RWPE2 (cell line): ENCODE data around the gene VDR.

ENCODE experiments used
- ATAC-seq: fragments of 200-7000 bp; cut with Tn5 transposase; 3 replicates; pipeline ENCODE4 v1.9.1; 2021; ENCODE audit warnings: low read depth
- DNase-seq: peaks from one replicate; pipeline ENCODE4 v3.0.0-alpha.2; 2020; ENCODE audit warnings: low spot score
- H3K27ac ChIP-seq: fragments of 450-650 bp; 2 replicates; pipeline ENCODE4 v1.5.1; 2017; ENCODE audit warnings: mild to moderate bottlenecking; ENCODE audit not compliant: poor library complexity, severe bottlenecking
- H3K27me3 ChIP-seq: fragments of 250-450 bp; sonication (Bioruptor Pico); 2 replicates; pipeline ENCODE4 v1.5.1; 2021; ENCODE audit warnings: mild to moderate bottlenecking, moderate library complexity; ENCODE audit not compliant: insufficient read depth, poor library complexity, severe bottlenecking
- H3K36me3 ChIP-seq: fragments of 250-450 bp; sonication (Bioruptor Pico); 2 replicates; pipeline ENCODE4 v1.5.1; 2020; ENCODE audit warnings: low read depth, mild to moderate bottlenecking, moderate library complexity
- H3K4me1 ChIP-seq: fragments of 250-450 bp; sonication (Bioruptor Pico); 2 replicates; pipeline ENCODE4 v1.5.1; 2021; ENCODE audit warnings: mild to moderate bottlenecking, moderate library complexity; ENCODE audit not compliant: insufficient read depth, poor library complexity, severe bottlenecking
- H3K4me3 ChIP-seq: fragments of 250-450 bp; sonication (Bioruptor Pico); 2 replicates; pipeline ENCODE4 v1.5.1; 2021; ENCODE audit warnings: mild to moderate bottlenecking, moderate library complexity; ENCODE audit not compliant: severe bottlenecking
- H3K9me3 ChIP-seq: fragments of 250-450 bp; sonication (Bioruptor Pico); 2 replicates; pipeline ENCODE4 v1.5.1; 2021; ENCODE audit warnings: mild to moderate bottlenecking, moderate library complexity; ENCODE audit not compliant: severe bottlenecking
- TF ChIP-seq, protein P1 (sequence below): fragments of 450-650 bp; IDR thresholded peaks from one replicate; pipeline ENCODE4 v1.5.1; 2017; ENCODE audit warnings: mild to moderate bottlenecking, moderate library complexity; ENCODE audit not compliant: poor library complexity, severe bottlenecking

The VDR gene

DNA sequence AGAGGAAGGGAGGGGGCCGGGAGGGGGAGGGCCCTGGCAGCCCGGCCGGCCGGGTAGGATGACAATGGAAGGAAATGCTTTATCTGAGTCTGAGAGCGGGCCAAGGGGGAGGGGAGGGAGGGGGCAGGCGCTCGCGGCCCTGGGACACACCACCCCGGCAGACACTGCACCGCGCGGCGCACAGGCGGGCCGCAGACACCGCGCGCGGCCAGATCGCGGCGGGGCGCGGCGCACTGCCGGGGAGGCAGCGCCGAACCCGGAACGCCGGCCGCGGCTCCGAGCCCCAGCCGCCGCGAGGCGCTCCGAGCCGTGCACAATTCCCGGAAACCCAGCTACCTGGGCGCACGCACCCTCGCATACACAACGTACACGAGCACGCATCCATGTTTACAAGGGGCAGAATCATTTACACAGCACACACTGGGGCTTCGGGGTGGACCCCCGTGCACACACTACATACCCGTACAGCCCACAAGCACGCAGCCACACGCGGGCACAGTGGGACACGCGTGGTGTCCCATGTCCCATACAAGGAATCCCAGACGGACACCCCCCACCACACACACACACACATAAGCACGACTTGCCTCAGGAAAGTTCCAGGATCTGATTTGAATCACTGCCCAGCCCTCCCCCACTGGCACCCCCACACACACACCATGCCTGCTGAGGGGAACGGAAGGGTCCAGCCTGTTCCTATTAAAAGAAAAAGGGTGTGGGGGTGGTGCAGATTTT is 84.7 kb downstream of the VDR start, which contains the start of gene HDAC7:
Gene HDAC7, minus strand, starts transcription at position 8 of the 735 bp plus-strand sequence. CDS start 118 bp downstream, outside the sequence.
- Histone ChIP-seq H3K9me3 (no peaks in the 10 kb centered on the region), H3K4me1 (peaks cover 29% of the 10 kb centered on the region), H3K36me3 (peaks cover 17% of the 10 kb centered on the region; the same call in 1 of the 2 replicates), H3K4me3 (peak within 1 kb of the TSS; percentile 94), H3K27me3 (no peaks in the 10 kb centered on the region), H3K27ac (peak within 1 kb of the TSS; percentile 95)
- ATAC-seq (peak; percentile 48), DNase-seq (no peak)
- TF ChIP-seq, protein P1, sequence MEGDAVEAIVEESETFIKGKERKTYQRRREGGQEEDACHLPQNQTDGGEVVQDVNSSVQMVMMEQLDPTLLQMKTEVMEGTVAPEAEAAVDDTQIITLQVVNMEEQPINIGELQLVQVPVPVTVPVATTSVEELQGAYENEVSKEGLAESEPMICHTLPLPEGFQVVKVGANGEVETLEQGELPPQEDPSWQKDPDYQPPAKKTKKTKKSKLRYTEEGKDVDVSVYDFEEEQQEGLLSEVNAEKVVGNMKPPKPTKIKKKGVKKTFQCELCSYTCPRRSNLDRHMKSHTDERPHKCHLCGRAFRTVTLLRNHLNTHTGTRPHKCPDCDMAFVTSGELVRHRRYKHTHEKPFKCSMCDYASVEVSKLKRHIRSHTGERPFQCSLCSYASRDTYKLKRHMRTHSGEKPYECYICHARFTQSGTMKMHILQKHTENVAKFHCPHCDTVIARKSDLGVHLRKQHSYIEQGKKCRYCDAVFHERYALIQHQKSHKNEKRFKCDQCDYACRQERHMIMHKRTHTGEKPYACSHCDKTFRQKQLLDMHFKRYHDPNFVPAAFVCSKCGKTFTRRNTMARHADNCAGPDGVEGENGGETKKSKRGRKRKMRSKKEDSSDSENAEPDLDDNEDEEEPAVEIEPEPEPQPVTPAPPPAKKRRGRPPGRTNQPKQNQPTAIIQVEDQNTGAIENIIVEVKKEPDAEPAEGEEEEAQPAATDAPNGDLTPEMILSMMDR = no peak

- peak overlapping the region; percentile 95 for H3K27ac ChIP-seq
- peak overlapping the region; percentile 94 for H3K4me3 ChIP-seq
- H3K27me3 ChIP-seq = no peaks in the 10 kb centered on the region
- no peaks in the 10 kb centered on the region for H3K9me3 ChIP-seq
- H3K4me1 ChIP-seq = peaks cover 22% of the 10 kb centered on the region
- peak; percentile 5; the same call in 2 of the 3 replicates for ATAC-seq
- TF ChIP-seq, protein P1 = peak; percentile 27
- DNase-seq = no peak
- peaks cover 25% of the 10 kb centered on the region for H3K36me3 ChIP-seq
These were observed 85.5 kb downstream of the VDR start for GRCh38 chr12:47819138-47819895.

DNA sequence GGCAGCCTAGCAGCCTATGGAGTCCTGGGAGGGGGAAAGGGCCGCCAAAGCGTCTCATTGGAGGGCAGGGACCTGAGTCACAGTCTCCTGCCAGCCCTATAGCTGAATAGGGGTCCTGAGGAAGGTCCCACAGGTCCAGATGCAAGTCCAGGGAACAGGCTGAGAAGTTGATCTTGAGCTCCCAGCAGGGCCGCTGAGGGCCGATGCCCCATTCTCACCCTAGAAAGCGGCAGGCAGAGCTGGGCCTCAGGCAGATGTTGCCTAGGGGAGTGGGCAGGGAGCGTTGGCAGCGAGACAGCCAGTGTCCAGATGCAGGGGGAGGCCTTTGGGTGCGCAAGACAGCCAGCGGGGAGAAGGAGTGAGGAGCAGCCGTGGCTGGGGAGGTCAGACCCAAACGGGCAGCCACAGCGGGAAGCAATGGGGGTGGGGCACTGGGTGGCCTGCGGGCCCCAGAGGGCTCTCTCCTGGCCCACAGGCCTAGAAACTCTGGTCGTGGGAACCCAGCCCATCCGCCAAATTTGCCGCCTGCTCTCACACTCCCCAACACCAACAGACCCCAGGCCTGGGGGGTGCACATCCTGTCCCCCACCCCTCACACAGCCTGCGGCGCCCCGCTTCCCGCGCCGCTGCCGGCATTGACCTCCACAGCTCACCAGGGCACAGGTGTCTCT is 86.2 kb downstream of the VDR start:
- no peaks in the 10 kb centered on the region for H3K9me3 ChIP-seq
- peaks cover 25% of the 10 kb centered on the region for H3K36me3 ChIP-seq
- DNase-seq (no peak), ATAC-seq (peak; percentile 6; the same call in 2 of the 3 replicates)
- peak overlapping the region; percentile 94 for H3K4me3 ChIP-seq
- TF ChIP-seq, protein P1 = no peak
- peaks cover 22% of the 10 kb centered on the region for H3K4me1 ChIP-seq
- peak overlapping the region; percentile 95 for H3K27ac ChIP-seq
- H3K27me3 ChIP-seq = no peaks in the 10 kb centered on the region

- Histone ChIP-seq H3K4me1 (peaks cover 25% of the 10 kb centered on the region), H3K27me3 (no peaks in the 10 kb centered on the region), H3K36me3 (peaks cover 25% of the 10 kb centered on the region), H3K27ac (peak overlapping the region; percentile 95), H3K9me3 (no peaks in the 10 kb centered on the region), H3K4me3 (peak overlapping the region; percentile 94)
- DNase-seq (no peak), ATAC-seq (no peak)
- TF ChIP-seq, protein P1 = no peak
These were observed 86.8 kb downstream of the VDR start for GRCh38 chr12:47818007-47818376.
